GM21528 (cell line): ENCODE results near the gene GPR183.

Experiments
- ATAC-seq: cut with Tn5 transposase; IDR thresholded peaks from one replicate; pipeline ENCODE4 v1.9.1; 2021; ENCODE audit warnings: mild to moderate bottlenecking, moderate library complexity; ENCODE audit not compliant: unreplicated experiment, low FRiP score

GPR183 gene

GRCh38 chr13:99307247-99307646, at the start of gene GPR183:
Gene GPR183, minus strand, starts transcription at chr13:99307399. Its CDS starts 11,254 bp downstream, at chr13:99296145.
- ATAC-seq, result peak; percentile 62

- ATAC-seq, result peak; percentile 56
Observed at GRCh38 chr13:99356262-99357091, 49.3 kb upstream of the GPR183 start.

- ATAC-seq, result peak; percentile 3
Observed at GRCh38 chr13:99356012-99356261, 48.7 kb upstream of the GPR183 start.

DNA sequence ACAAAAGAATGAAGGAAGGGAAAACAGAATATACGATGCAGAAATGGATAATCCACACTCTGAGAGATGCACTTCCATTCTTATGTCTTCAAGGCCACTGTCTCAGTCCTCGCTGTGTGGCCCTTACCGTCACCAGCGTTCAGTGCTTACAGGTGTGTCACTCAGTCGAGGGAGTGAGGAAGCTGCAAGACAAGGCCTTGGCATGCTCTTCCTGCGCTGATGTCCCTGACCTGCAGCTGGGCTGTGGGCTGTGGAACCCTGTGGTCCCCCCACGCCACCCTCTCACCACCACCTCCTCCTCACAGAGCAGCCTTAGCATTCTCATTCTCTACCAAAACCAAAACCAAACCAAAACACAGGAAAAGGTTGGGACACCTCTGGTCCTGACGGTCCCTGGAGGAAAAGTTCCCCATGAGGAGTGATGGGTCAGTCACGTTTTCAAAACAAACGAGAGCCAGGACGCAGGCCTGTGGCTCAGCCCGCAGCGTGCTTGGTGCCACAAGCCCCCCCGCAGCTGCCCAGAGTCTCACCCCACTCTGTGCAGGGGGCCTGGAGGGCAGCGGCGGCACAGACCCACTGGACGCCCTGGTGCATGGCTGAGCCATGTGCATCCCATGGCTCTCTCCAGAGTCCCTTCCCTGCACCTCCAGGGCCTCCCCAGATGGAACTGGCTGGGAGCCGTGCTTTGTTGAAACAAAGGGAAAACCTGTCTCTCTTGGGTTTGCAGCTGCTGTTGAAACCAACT, 48.2 kb upstream of the GPR183 start:
- no peak for ATAC-seq

- ATAC-seq, result no peak
Observed at GRCh38 chr13:99354371-99354951, 47.3 kb upstream of the GPR183 start.

DNA sequence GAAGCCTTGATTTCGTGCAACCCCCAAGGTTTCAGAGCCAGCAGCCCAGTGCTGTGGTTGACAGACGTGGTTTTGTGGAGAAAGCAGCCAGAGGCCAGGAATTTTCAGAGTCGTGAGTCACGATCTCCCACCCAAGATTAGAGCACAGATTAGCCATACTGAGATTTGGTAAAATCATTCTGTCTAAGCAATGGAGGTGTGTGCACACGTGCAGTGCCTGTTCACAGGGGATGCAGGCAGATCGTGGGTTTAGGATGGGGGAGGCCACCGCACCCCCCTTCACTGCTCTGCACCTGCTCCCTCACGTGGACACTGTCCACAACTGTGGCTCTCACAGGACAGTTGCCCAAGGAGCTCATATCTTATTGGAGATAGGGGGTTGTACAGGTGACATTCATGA, 46.6 kb upstream of the GPR183 start:
- ATAC-seq, result no peak

DNA sequence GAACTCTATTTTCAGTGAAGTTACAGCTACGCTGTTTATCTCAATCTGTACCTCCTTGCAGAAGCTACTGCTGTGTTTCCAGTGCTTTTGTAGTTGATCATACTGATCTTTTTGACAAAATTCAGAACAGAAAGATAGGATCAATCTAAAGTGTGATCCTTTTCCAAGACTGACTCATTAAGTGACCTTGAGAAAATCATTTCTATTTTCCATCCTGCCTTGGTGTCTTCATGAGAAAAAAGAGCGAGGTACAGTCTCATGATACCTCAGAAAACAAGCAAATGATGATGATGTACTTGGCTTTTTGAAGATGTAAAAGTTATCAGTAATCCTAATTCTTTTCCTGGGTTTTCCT, 46.0 kb upstream of the GPR183 start:
- ATAC-seq, result no peak

- no peak for ATAC-seq
Observed at GRCh38 chr13:99352351-99353245, 45.4 kb upstream of the GPR183 start.

GRCh38 chr13:99351772-99352171, 44.6 kb upstream of the GPR183 start:
- ATAC-seq, result no peak

GRCh38 chr13:99350191-99350590, 43.0 kb upstream of the GPR183 start:
- ATAC-seq, result no peak

- no peak for ATAC-seq
Observed at GRCh38 chr13:99347911-99348451, 40.8 kb upstream of the GPR183 start.

GRCh38 chr13:99347335-99347878, 40.2 kb upstream of the GPR183 start:
- no peak for ATAC-seq

DNA sequence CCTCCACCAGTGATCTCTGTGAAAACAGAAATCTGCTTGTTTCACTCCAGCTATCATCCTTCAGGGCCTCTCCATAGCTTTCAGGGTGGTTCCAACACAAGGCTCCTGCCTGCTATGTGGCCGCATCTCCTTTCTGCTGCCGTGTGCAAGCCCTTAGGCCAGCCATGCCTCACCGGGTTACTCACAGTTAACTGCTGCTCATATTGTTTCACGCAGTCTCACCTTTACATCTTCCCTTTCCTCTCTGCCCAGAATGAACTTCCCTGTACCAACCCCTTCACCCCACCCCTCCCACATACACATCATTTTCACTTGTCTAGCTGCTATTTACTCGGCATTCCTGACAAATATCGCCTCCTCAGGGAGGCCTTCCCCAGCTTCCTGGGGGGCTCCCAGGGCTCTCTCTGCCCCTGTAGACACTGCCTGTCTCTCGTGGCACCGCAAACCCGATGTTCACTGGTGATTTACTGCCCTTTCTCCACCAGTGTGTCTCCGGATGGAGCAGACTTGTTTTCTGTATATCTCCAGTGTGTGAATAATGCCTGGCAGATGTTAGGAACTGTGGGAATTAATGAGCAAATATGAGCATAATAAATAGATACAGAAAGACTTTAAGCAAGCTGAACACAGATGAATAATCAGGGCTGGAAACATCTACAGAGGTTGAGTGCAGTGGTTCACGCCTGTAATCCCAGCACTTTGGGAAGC, 39.3 kb upstream of the GPR183 start:
- ATAC-seq, result no peak

DNA sequence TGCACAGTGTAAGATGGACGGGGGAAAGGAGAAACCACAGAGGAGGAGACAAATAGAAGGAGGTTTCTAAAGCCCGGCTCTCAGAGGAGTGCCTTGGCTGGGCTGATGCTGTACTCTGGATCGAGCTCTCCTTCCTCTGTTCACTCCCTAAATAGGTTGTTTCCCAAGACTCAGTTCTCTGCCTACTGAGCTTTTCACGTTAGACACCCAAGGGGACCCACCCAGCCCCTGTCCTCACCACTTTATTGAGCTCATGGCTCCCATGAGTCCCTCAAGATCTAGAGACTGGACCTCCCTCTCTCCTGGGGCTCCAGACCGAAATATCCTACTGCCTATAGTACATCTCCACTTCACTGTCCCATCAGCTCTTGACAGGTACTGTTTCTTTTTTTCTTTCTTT, 38.1 kb upstream of the GPR183 start:
- ATAC-seq, result no peak

DNA sequence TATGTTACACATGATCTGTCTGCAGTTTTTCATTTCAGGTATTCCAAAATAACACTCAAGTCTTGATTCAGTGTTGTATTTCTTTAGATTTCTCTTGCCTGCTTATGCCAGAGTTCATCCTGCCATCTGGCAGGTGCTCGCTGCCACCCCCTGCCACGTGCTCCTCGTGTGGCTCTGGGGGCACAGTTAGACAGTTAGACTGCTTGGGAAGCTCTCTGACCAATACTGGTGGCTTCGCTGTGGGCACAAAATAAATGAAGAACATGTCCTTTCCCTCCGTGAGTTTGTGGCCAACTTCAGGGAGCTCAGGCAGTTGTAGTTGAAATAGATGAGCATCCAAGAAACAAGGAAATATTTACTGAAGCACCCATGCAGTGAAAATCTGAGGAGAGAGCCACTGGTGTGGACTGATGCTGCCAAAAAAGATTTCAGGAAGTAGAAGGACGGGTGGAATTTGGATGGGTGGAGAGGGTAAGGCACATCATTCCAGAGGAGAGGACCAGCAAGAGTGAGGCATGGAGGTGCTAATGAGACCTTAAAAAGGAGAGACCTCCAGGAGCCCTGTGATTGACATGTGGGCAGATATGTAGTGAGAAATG, 37.5 kb upstream of the GPR183 start:
- ATAC-seq, result no peak

DNA sequence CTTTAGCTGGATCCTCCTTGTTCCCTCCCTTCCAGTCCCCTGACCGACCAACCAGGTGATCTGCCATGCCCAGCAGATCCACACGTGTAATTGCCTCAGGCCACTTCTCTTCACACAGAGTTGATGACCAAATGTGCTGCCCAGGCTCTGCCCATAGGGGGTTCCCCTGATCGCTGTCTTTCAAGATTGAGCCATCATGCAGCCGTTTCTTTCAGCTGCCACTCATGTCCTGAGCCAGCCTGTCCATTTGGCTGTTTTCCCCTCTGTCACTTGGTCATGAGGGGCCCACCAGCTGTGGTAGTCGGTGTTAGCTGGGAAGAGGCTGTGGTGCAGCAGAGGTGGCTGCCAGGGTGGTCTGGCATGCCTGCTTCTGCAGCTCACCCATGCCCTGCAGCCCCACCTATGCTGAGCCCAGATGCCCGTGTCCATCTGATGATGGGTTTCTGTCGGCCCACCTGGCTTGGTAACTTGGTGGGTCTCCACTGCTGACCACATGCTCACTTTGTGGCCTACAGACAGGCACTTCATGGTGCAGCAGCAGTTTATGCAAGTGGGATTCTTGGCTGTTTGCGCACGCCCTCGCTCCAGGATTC, 35.6 kb upstream of the GPR183 start:
- ATAC-seq, result no peak

DNA sequence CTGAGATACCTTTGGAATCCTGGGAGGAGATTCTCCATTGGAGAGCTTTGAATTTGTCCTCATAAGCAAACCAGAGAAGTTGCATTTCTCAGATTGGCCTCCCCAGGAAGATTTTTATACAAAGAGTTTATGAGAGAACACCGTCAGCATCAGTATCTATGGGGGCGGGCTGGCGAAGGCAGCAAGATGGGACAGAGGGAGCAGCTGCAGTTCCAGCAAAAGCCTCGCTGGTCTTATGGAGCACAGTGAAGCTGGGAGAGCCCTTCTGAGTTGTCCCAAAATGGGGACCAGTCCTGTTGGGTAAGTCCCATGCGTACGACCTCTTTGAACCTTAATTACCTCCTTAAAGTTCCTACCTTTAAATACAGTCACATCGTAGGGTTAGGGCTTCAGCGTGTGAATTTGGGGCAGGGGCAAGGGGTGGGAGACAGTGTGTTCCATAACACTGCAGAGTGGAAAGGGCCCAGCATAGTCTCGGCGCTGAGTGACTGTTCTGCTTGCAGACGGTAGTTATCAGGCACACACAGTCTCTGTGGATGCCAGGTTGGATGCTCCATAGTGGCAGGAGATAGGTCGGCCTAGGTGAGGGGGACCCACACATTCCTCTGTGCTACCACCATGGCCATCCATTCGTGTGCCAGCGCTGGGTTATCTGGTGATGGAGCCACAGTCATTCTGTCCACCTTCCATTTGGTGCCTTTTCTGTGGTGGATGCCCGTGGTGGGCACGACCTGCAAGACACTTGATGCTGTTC, 34.9 kb upstream of the GPR183 start:
- ATAC-seq, result no peak

GRCh38 chr13:99340638-99341037, 33.4 kb upstream of the GPR183 start:
- no peak for ATAC-seq
